ENCODE measurements around the gene CHMP1B.
"Not testable (repeated sequence)": the region's sequence is repeated elsewhere in the genome, so short reads cannot be mapped to it uniquely, and the experiment has no call there.

CHMP1B gene

GRCh38 chr18:11889284-11889683 lies 38.1 kb downstream of the CHMP1B start:
- no peak for DNase-seq (ENCODE audit: low read depth)
- no peak overlapping the region for H3K4me3 ChIP-seq (ENCODE audit: control insufficient read depth, low read depth, low read length)
- TF ChIP-seq CTCF (conservative IDR thresholded peaks at IDR 0.05; ENCODE audit: control insufficient read depth, insufficient read depth, low read depth, low read length): no peak

GRCh38 chr18:11891737-11892136 lies 40.5 kb downstream of the CHMP1B start:
- TF ChIP-seq CTCF (conservative IDR thresholded peaks at IDR 0.05; ENCODE audit: control insufficient read depth, insufficient read depth, low read depth, low read length): no peak
- DNase-seq (ENCODE audit: low read depth): no peak
- no peak overlapping the region for H3K4me3 ChIP-seq (ENCODE audit: control insufficient read depth, low read depth, low read length)

GRCh38 chr18:11892438-11892837 lies 41.2 kb downstream of the CHMP1B start:
- H3K4me3 ChIP-seq (ENCODE audit: control insufficient read depth, low read depth, low read length); DNase-seq (ENCODE audit: low read depth): not testable (repeated sequence)

GRCh38 chr18:11897781-11898180 lies 46.6 kb downstream of the CHMP1B start:
- no peak for TF ChIP-seq CTCF (conservative IDR thresholded peaks at IDR 0.05; ENCODE audit: control insufficient read depth, insufficient read depth, low read depth, low read length)
- H3K4me3 ChIP-seq (ENCODE audit: control insufficient read depth, low read depth, low read length): no peak overlapping the region
- DNase-seq (ENCODE audit: low read depth): no peak

GRCh38 chr18:11899063-11899462 lies 47.9 kb downstream of the CHMP1B start:
- H3K4me3 ChIP-seq (ENCODE audit: control insufficient read depth, low read depth, low read length): no peak overlapping the region
- no peak for TF ChIP-seq CTCF (conservative IDR thresholded peaks at IDR 0.05; ENCODE audit: control insufficient read depth, insufficient read depth, low read depth, low read length)
- DNase-seq (ENCODE audit: low read depth): no peak

GRCh38 chr18:11901826-11902438 lies 50.7 kb downstream of the CHMP1B start:
- H3K4me3 ChIP-seq (ENCODE audit: control insufficient read depth, low read depth, low read length): no peak overlapping the region
- DNase-seq (ENCODE audit: low read depth): no peak
- no peak for TF ChIP-seq CTCF (conservative IDR thresholded peaks at IDR 0.05; ENCODE audit: control insufficient read depth, insufficient read depth, low read depth, low read length)

- no peak for DNase-seq (ENCODE audit: low read depth)
- no peak overlapping the region for H3K4me3 ChIP-seq (ENCODE audit: control insufficient read depth, low read depth, low read length)
- no peak for TF ChIP-seq CTCF (conservative IDR thresholded peaks at IDR 0.05; ENCODE audit: control insufficient read depth, insufficient read depth, low read depth, low read length)
Observed at GRCh38 chr18:11902522-11903292, 51.5 kb downstream of the CHMP1B start.

Data from fibroblast of mammary gland (primary cell).